ENCODE measurements around the gene ABTB1. TPM values are rescaled to one million over a fixed set of nuclear protein-coding genes. Genes with fewer than 3 reads are reported as not detected.

ABTB1 gene
- total RNA-seq: 16.3 TPM

DNA sequence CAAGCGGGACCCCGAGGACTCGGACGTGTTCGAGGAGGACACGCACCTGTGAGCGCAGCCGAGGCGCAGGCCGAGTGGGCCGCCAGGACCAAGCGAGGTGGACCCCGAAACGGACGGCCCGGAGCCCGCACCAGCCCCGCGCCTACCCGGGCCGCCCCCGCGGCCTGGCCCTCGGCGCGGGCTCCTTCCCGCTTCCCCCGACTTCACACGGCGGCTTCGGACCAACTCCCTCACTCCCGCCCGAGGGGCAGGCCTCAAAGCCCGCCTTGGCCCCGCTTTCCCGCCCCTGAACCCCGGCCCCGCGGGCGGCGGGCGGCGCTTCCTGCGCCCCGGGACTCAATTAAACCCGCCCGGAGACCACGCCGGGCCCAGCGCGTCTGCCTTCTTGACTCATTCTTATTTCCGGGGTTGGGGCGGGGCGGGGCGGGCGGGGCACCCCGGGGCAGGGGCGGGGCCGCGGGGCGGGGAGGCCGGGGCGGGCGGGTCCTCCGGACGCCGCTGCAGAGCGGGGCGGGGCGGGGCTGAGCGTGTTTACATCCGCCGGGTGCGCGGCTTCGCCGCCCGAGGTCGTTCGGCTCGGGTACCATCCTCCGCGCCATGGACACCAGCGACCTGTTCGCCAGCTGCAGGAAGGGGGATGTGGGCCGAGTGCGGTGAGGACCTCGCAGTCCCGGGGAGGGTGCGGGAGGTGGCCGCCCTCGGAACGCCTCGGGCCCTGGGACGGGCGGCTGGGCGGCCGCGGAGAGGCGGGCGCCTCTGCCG lies at the start of gene ABTB1:
ABTB1 (plus strand) TSS at position 524 of the 762 bp plus-strand sequence; CDS start at position 598, 74 bp downstream.
- DNase-seq (ENCODE audit: low spot score) (peak; percentile 87), ATAC-seq (peak; percentile 94)

DNA sequence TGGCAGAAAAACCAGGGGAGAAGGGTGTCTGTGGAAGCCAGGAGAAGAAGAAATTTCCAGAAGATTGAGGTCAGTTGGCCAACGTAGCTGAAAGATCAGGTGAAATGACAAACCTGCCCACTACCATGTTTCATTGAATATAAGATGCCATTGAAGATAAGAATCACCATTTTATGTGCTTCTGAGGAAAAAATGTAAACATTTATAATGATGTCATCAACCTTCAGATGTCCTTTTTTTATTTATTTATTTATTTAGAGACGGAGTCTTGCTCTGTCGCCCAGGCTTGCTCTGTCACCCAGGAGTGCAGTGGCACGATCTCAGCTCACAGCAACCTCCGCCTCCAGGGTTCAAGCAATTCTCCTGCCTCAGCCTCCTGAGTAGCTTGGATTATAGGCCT lies 48.7 kb upstream of the ABTB1 start:
- ATAC-seq: no peak
- DNase-seq (ENCODE audit: low spot score): no peak

DNA sequence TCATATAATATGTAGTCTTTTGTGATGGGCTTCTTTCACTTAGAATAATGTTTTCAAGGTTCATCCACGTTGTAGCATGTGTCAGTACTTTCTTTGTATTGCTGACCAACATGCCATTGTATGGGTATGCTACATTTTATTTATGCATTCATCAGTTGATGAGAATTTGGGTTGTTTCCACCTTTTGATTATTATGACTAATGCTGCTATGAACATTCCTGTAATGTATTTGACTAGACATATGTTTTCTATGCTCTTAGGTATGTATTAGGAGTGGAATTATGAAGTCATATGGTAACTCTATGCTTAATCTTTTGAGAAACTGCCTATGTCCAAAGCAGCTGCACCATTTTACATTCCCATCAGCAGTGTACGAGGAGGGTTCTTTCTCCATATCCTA lies 46.9 kb upstream of the ABTB1 start:
- ATAC-seq (no peak), DNase-seq (ENCODE audit: low spot score) (no peak)

DNA sequence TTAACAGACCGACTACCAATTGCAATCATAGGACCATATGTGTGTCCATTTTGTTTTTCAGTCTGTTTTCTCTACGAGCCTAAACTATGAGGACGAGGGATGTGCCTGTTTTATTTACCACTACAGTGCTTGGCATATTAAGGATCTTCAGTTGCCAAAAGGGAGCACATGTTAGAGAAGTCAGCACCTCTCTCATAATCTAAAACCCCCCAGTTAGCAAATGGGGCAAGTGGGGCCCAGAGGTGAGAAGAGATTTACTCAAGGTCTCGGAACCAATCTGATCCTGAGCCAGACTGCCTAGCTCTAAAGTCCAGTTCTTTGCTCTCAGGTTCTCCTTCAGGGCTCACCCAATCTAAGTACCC lies 44.3 kb upstream of the ABTB1 start:
- DNase-seq (ENCODE audit: low spot score) (no peak), ATAC-seq (no peak)

DNA sequence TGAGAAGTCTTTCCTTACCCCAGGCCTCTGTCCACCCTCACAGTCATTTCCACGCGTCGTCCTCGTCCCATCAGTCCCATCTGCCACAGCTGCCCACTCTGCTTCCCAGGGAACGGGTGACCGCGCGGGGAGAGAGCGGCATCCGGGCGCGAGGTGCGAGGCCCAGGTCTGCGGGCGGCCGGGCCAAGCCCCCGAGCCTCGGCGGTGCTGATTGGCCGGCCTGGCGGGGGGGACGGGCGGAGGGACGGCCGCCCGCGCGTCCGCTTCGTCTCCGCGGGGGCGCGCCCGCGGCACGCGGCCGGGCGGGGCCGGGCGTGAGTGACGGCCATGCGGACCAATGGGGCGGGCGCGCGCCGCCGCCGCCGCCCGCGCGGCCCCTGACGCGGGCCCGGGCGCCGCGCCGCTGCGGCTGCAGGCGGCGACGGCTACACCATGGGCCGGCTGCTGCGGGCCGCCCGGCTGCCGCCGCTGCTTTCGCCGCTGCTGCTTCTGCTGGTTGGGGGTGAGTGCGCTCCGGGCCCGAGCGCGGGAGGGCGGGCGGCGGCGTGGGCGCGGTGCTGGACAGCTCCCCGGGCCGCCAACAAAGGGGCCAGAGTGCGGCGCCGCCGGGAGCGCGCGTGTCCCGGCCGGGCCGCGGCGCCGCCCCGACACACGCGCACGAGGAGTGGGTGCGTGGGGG lies 43.8 kb upstream of the ABTB1 start, which contains the start of gene PODXL2:
PODXL2 (plus strand) TSS at position 398 of the 679 bp plus-strand sequence; CDS start at position 433, 35 bp downstream.
- ATAC-seq (peak; percentile 83), DNase-seq (ENCODE audit: low spot score) (no peak)

DNA sequence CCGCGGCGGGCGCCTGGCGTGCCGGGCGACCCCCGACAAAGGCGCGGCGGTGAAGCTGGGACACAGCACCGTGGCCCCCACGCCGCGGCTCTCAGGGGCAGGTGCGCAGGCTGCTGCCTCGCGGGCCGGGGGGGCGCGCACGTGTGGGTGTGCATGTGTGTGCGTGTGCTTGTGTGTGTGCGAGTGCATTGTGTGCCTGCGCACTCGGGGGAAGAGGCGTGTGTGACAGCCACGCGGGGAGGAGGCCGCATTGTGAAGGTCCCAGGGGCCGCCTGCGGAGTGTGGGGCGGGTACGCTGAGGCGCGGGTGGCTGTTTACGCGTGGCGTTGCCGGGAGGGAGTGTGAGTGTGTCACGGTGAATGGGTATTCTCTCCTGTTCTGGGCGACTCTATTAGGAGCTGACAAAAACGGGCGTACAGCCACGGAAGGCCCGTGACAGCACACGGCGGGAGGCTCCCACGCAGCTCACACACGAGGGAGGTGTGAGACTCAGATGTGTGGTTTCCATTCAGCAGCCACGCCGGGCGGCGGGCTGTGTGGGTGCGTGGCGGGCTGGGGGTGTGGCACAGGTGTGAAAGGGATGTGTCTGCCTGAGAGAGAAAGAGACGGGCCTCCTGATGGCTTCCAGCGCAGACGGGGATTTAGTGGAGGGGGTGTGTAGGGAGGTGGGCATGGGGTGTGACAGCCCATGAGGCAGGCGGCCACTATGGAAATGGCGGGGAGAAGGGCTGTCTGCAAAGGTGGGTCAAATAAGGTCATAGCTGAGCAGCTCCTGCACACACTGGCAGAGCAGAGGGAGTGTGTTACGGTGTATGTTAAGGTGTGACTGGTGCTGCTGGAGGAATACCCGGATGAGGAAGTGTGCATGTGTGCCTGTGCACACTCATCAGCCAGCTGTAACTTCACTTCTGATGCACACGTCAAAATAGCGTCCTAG lies 43.0 kb upstream of the ABTB1 start:
- DNase-seq (ENCODE audit: low spot score): no peak
- peak; percentile 17 for ATAC-seq

DNA sequence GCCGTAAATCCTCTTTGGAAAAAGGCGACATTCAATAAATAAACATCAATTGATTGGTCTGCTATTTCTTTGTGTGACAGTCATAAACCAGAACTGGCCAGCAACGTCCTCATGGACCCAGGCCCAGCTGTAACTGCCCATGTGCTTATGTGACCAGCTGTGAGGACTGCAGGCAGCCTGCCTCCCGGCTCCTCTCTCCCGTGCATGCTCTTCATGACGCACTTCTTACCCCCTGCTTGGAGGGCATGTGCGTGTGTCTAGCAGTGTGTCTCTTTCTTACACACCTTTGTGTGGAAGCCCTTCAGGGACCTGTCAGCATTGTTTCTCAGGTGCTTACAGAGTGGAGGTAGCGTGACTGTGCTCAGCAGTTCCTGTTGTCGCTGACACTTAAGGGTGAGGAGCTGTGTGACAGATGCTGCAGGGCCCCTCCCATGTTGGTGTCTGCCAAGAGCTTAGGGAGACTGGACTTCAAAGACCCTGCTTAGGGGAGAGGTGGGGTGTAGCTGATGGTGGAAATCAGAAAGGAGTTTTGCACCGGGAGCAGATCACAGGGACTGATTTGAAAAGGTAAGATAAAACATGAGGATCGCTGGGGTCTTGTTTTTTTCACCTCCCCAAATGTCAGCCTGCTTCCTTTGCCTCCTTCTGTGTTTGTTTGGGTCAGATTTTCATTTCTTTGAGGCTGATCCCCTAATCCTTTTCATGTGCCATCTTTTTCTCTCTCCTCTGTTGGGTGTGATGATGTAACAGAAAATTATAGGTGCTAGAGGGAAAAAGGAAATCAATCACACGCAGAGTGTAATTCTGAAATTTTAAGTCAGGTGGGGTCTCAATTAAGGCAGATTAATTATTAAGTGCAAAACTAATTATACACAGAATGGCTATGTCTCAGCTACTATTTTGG lies 41.7 kb upstream of the ABTB1 start:
- ATAC-seq: no peak
- no peak for DNase-seq (ENCODE audit: low spot score)

DNA sequence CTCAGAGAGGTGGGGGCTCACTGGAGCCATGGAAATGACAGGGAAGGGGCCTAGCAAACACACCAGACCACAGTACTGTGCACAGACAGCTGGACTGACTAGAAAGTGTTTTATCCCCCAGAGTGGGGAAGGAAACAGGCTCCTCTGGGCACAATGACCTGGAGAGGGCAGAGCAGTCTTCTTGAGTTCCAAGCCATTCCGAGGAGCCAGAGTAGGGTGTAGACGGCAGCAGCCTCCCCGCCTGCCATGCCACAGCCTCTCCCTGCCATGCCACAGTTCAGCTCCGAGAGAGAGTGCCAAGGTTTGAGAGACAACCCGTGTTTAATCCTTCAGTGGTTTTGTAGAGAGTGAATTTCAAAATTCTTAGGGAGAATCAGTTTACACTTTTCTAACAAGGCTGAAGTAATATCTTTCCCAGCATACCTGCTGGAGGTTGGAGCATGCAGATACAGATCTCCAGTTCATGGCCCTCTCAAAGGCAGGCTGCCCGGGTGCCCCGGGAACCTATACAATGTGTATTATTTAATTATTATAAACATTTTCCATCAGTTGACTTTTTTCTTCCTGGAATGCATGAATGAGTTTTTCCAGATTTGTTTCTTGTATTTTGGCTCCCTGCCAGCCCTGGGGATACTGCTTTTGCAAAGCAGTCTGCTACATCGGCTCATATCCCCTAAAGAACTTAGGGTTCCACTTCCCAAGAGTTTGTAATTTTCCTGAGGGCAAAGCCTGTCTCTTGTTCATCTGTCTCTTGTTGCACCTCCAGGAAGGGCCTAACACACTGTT lies 40.5 kb upstream of the ABTB1 start:
- DNase-seq (ENCODE audit: low spot score): no peak
- ATAC-seq: no peak

DNA sequence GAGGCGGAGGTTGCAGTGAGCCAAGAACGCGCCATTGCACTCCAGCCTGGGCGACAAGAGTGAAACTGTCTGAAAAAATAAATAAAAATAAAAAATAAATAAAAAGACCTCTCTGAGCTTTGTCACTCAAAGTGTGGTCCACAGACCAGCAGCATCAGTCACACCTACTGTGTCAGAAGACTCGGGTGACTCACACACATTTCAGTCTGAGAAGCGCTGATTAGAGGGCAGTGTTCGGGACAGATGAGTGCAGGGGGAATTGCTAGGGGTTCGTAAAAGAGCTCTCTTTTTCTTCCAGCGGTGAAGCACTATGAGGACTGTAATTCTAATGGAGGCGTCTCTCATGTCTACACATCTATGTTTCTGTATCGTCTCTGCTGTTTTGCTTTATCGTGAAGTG lies 38.1 kb upstream of the ABTB1 start:
- DNase-seq (ENCODE audit: low spot score) (no peak), ATAC-seq (no peak)

DNA sequence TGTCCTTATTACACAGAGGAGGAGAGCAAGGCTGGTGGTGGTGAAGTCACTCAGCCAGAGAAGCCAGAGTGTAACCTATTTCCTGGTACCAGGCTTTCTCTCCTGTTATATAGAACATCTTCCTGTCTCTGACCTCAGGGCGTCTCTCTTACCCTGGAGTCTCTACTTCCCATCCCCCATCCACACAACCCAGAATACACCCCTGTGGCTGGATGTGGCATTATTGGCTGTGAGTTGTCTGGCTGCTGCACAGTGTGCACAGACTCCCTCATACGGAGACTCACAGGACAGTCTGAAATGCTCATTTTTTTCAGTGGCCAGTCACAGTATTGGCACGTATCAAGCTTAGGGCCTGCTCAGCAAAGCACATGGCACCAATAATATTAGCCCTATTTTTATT lies 35.2 kb upstream of the ABTB1 start:
- no peak for ATAC-seq
- no peak for DNase-seq (ENCODE audit: low spot score)

DNA sequence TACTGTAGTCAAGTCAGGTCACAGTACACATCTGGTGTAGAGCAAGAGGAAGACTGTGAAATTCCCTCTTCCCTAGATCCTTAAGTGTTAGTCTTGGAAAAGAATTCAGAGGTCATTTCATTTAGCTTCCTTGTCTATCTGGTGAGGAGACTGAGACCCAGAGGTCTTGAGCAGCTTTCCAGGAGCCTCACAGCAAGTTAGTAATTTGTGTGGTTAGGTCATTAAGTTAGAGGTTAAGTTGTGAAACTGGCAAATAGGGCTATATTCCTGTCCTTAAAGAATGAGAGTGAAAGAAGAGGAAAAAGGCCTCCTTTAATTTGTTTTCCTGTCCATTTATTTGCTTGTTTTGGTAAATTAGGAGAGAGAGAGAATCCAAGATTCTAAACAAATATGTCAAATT lies 34.8 kb upstream of the ABTB1 start:
- ATAC-seq: no peak

DNA sequence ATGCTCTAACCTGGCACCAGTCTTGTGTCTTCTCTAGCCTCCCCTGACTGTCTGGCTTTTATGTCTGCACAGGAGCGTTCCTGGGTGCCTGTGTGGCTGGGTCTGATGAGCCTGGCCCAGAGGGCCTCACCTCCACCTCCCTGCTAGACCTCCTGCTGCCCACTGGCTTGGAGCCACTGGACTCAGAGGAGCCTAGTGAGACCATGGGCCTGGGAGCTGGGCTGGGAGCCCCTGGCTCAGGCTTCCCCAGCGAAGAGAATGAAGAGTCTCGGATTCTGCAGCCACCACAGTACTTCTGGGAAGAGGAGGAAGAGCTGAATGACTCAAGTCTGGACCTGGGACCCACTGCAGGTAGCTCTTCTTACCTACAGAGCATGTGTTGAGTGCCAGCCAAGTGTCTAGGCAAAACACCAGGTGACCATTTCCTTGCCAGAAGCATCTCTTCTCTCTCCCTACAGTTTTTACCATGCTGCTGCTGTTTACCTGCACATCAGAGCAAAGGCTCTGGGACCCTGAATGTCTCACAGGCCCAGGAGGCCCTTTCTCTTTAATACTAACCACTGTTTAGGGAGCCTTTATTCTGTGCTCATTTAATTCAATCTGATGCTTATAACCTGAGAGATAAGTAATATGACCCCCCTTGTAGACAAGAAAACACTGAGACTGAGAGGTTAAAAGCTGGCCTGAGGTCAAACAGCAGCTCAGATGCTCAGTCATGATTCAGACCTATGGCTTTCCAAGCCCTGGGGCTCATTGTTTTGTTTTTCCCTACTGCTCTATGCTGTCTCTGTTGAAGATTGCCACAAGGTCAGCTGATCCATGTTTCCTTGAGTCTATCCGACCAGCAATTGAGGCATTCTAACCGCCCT lies 33.3 kb upstream of the ABTB1 start:
- ATAC-seq (no peak), DNase-seq (ENCODE audit: low spot score) (no peak)

More for the DNA sequence above, 34.8 kb upstream of the ABTB1 start:
- DNase-seq (ENCODE audit: low spot score): no peak

DNA sequence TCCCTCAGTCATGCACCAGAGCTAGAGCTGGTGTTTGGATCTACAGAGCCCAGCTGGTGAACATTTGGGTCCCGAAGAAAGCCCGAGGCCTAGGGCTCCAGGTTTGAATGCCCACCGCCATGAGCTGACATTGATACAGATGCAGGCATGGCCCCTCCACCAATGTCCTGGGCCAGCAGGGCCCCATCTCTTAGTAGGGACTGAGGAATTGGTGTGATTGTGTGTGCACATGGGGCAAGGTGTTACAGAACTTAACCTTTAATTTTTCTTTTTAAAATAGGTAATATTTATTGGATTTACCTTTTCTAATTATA lies 32.8 kb upstream of the ABTB1 start:
- no peak for DNase-seq (ENCODE audit: low spot score)
- no peak for ATAC-seq

DNA sequence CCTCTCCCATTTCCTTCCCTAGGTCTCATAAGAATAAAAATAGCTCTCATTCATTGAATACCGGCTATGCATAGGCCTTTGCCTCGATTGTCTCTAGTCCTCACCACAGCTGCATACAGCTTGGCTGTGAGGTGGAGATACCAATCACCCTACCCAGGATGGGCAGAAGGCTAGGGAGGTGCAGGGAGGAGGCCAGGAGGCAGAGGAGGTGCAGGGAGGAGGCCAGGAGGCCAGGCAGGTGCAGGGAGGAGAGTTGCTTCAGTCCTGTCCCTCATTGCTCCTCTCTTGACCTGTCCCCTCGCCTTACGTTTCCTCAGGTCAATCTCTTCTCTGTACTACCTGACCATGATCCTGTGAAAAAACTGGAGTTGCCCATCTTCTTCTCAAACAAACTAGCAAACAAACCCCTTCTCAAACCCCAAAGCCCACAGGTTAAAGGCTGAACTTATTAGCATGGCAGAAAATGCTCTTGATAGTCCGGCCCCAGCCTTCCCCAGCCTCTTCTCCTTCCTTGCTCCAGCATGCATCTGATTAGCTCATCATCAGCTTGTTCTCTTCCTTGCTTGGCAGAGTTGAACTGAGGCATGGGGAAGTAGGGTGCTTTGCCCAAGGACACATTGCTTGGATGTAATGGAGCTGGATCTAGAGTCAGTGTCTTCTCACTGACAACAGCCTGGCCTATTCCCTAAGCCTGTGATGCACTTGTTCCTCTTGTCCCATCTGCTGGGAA lies 27.9 kb upstream of the ABTB1 start:
- DNase-seq (ENCODE audit: low spot score) (peak; percentile 24), ATAC-seq (no peak)

DNA sequence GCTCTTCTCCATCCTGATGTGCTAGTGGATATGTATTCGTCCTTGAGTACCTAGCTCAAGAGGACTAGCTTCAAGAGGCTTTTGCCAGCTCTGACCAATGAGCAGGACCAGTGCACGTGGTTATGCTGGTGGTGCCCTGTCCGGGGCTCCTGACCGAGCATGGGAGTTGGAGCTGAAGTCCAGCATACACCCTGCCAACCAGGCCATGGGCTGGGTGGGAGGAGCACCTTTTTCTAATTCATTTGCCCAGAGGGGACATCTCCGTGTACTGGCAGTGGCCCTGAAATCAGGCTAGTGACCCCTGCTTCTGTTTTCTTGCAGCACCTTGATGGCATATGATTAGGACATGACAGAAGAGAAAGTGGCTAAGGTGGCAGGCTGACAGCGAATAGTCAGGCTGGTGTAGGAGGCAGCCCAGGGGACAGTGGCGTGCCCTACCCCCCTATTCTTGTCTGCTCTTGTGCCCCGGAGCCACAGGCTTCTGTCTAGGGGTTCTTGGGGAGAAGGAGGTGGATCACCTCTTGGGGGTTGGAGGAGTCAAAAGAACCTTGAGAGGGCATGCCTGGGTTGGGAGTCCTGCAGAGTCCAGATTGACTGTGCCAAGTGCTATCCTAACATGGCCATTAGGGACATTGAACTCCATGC lies 27.3 kb upstream of the ABTB1 start:
- ATAC-seq: peak; percentile 70
- DNase-seq (ENCODE audit: low spot score): peak; percentile 36

DNA sequence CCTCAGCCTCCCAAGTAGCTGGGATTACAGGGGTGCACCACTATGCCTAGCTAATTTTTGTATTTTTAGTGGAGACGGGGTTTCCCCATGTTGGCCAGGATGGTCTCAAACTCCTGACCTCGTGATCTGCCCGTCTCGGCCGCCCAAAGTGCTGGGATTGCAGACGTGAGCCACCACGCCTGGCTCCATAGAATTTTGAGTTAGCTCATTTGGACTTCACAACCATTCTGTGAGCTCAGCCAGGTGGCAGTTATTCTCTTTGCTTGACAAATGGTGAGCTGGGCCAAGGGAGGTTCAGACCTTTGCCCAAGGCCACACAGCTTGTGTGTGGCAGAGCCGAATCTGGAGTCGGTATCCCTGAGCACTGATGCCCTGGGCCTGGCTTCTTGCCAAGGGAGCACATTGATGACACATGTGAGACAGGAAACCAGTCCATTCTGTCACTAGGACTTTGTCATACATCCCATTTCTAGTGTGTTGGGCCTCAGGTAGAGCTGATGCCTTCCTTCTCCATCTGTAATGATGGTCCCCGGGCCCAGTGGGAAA lies 26.2 kb upstream of the ABTB1 start:
- DNase-seq (ENCODE audit: low spot score) (peak; percentile 83), ATAC-seq (peak; percentile 93)

DNA sequence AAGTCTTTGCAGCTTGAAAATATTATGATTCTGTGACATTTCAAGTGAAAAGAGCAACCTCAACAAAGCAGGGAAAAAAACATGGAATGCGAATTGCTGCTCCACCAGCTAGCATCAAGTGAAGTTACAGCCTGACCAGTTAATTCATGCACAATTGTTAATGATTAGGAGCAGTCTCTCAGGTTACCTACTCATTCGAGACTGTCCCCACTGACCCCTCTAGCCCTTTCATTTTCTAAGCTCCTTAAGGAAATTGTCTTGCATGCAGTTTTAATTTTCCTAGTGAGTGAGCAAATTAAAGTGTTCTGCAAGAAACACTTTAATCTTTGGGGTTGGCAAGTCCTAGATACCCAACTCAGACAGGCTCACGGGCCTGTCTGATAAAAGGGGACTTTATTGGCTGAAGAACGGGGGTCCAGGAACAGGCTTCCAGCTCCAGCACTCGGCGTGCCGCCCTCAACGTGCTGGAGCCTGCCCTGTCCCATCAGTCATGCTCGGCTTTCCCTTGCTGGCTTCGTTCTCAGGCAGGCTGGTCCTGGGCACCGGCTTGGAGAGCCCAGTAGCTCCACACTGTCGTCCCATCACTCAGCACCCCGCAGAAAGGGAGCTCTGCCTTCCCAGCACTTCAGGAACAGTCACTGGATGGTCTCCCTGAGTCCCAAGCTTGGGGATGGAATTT lies 25.4 kb upstream of the ABTB1 start:
- ATAC-seq (no peak), DNase-seq (ENCODE audit: low spot score) (peak; percentile 34)
